Measurements from ENCODE around the gene IFNL4.

IFNL4 gene

GRCh38 chr19:39248806-39249205 is at the start of gene IFNL4:
Gene IFNL4 (minus strand): TSS chr19:39248856.
- no peak for TF ChIP-seq CTCF (IDR thresholded peaks at IDR 0.05; ENCODE audit: insufficient read depth, missing control alignments)
- FAIRE-seq, result no peak
- DNase-seq (ENCODE audit: insufficient read length, low spot score), result no peak

GRCh38 chr19:39297931-39298634 is 49.4 kb upstream of the IFNL4 start:
- no peak for TF ChIP-seq CTCF (IDR thresholded peaks at IDR 0.05; ENCODE audit: insufficient read depth, missing control alignments)
- DNase-seq (ENCODE audit: insufficient read length, low spot score) (no peak), FAIRE-seq (no peak)

- no peak for FAIRE-seq
- TF ChIP-seq CTCF (IDR thresholded peaks at IDR 0.05; ENCODE audit: insufficient read depth, missing control alignments), result no peak
- no peak for DNase-seq (ENCODE audit: insufficient read length, low spot score)
These were observed 48.2 kb upstream of the IFNL4 start for GRCh38 chr19:39296906-39297305.

GRCh38 chr19:39296055-39296645 is 47.5 kb upstream of the IFNL4 start, which contains the start of gene IFNL1:
Gene IFNL1 (plus strand): TSS chr19:39296407. CDS start chr19:39296422, 15 bp downstream.
- no peak for FAIRE-seq
- no peak for TF ChIP-seq CTCF (IDR thresholded peaks at IDR 0.05; ENCODE audit: insufficient read depth, missing control alignments)
- DNase-seq (ENCODE audit: insufficient read length, low spot score), result no peak

GRCh38 chr19:39293394-39293793 is 44.7 kb upstream of the IFNL4 start:
- TF ChIP-seq CTCF (IDR thresholded peaks at IDR 0.05; ENCODE audit: insufficient read depth, missing control alignments), result no peak
- FAIRE-seq (no peak), DNase-seq (ENCODE audit: insufficient read length, low spot score) (no peak)

- FAIRE-seq (no peak), DNase-seq (ENCODE audit: insufficient read length, low spot score) (no peak)
- no peak for TF ChIP-seq CTCF (IDR thresholded peaks at IDR 0.05; ENCODE audit: insufficient read depth, missing control alignments)
These were observed 35.4 kb upstream of the IFNL4 start for GRCh38 chr19:39284032-39284431.

- DNase-seq (ENCODE audit: insufficient read length, low spot score), result no peak
- TF ChIP-seq CTCF (IDR thresholded peaks at IDR 0.05; ENCODE audit: insufficient read depth, missing control alignments), result no peak
- FAIRE-seq, result no peak
These were observed 33.4 kb upstream of the IFNL4 start for GRCh38 chr19:39282021-39282420.
